Ectodermal cell (in vitro differentiated cells): Measurements from ENCODE around the gene GPR32.
"Not testable (repeated sequence)": the region's sequence is repeated elsewhere in the genome, so short reads cannot be mapped to it uniquely, and the experiment has no call there.

Experiments
- H3K27ac ChIP-seq: 2 replicates; pipeline ENCODE4 v1.7.0; 2013; ENCODE audit warnings: mild to moderate bottlenecking, low read depth, low read length; ENCODE audit not compliant: insufficient read depth, poor library complexity, severe bottlenecking
- H3K27me3 ChIP-seq: 2 replicates; pipeline ENCODE4 v1.7.0; 2013; ENCODE audit warnings: mild to moderate bottlenecking, low read length; ENCODE audit not compliant: insufficient read depth, control insufficient read depth, poor library complexity, severe bottlenecking
- H3K36me3 ChIP-seq: one replicate; pipeline ENCODE4 v1.7.0; 2013; ENCODE audit warnings: low read length; ENCODE audit not compliant: control insufficient read depth, insufficient read depth
- H3K4me1 ChIP-seq: one replicate; pipeline ENCODE4 v1.7.0; 2013; ENCODE audit warnings: low read length; ENCODE audit not compliant: control insufficient read depth, insufficient read depth
- H3K4me3 ChIP-seq: 2 replicates; pipeline ENCODE4 v1.7.0; 2013; ENCODE audit warnings: low read depth, low read length, control low read depth; ENCODE audit not compliant: insufficient read depth
- H3K9me3 ChIP-seq: 2 replicates; pipeline ENCODE4 v1.7.0; 2013; ENCODE audit warnings: mild to moderate bottlenecking, low read length, moderate library complexity; ENCODE audit not compliant: control insufficient read depth
- WGBS, 2 experiments: methylation state at CpG; one replicate each; pipeline ENCODE4 v1.1.7; 2013; ENCODE audit warnings: missing lambda C conversion rate in 2 of 2; 5-methylcytosine and 5-hydroxymethylcytosine counted together

GPR32 gene

GRCh38 chr19:50766746-50767145, 3.5 kb upstream of the GPR32 start:
- H3K36me3 ChIP-seq, H3K4me1 ChIP-seq, H3K9me3 ChIP-seq, H3K27me3 ChIP-seq, H3K27ac ChIP-seq, H3K4me3 ChIP-seq: not testable (repeated sequence)
- WGBS, 2 experiments, result 81 to 83% methylated on average over 10 of the region's 12 CpGs

DNA sequence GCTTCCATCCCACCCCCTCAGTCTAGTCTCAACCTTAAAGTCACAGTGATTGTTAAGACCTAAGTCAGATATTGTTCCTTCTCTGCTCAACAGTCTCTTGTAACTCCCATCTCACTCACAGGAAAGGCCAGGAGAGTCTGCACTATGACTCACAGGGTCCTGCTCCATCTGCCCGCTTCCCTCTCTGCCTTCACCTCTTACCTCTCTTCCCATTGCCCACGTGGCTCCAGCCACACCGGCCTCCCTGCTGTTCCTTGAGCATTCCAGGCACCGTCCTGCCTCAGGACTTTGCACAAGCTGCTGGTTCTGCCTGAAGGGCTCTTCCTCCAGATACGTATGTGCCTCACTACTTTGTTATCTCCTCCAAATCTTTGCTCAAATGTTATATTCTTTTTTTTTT, 3.0 kb upstream of the GPR32 start:
- not testable (repeated sequence) for H3K36me3 ChIP-seq, H3K9me3 ChIP-seq, H3K27me3 ChIP-seq, H3K4me1 ChIP-seq, H3K4me3 ChIP-seq, H3K27ac ChIP-seq
- WGBS, 2 experiments, result 51 to 53% methylated on average over 5 of the region's 5 CpGs

DNA sequence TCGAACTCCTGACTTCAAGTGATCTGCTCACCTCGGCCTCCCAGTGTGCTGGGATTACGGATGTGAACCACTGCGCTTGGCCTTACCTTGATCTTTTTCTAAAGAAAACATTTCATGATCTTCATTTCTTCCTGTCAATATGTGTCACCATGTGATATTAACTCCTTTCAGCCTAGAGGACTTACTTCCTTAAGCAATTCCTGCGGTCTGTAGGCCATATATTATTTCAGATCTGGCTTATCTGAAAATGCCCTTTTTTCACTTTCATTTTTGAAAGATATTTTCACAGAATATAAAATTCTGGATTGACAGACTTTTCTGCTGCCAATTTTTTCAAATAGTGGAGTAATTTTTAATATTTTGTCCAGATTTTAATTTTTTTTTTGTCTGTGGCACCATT, 2.0 kb upstream of the GPR32 start:
- Histone ChIP-seq H3K27me3 (no peaks in the 10 kb centered on the region), H3K9me3 (no peaks in the 10 kb centered on the region), H3K4me3 (no peak overlapping the region), H3K27ac (no peak overlapping the region), H3K36me3 (no peaks in the 10 kb centered on the region), H3K4me1 (no peaks in the 10 kb centered on the region)
- WGBS, 2 experiments, result 92% methylated on average over 5 of the region's 5 CpGs

- H3K4me3 ChIP-seq, result no peak overlapping the region
- H3K36me3 ChIP-seq, result no peaks in the 10 kb centered on the region
- H3K9me3 ChIP-seq, result no peaks in the 10 kb centered on the region
- no peaks in the 10 kb centered on the region for H3K4me1 ChIP-seq
- H3K27me3 ChIP-seq, result no peaks in the 10 kb centered on the region
- no peak overlapping the region for H3K27ac ChIP-seq
- WGBS, 2 experiments, result 88 to 89% methylated on average over 13 of the region's 13 CpGs
These were observed 624 bp downstream of the GPR32 start for GRCh38 chr19:50770888-50771287.

DNA sequence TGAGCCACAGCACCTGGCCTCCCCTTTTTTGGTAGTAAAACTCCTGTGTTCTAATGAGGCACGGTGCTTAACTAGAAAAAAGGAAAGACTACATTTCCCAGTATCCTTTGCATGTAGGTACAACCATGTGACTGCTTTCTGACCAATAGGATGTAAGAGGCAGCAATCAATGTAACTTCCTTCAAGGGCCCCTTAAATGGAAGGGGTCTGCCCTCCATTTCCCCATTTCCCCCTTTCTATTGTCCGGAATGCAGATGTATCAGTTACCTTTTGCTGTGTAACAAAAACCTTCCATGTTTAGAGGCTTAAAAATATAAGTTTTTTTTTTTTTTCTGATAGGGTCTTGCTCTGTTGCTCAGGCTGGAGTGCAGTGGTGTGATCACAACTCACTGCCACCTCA, 2.2 kb downstream of the GPR32 start:
- H3K36me3 ChIP-seq, result no peaks in the 10 kb centered on the region

DNA sequence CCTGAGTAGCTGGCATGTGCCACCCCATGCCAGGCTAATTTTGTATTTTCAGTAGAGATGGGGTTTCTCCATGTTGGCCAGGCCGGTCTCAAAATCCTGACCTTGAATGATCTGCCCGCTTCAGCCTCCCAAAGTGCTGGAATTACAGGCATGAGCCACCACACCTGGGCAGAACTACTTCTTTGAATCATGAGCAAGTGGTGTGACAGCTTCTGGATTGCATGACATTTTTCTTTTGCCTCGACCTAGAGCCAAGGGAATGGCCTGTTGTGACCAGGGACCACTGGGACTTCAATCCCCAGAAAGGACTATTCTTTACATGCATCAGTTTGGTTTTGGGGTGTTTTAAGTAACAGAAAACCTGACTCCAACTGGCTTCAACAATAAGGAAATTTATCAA, 2.6 kb downstream of the GPR32 start:
- 67 to 68% methylated on average over 3 of the region's 3 CpGs for WGBS, 2 experiments
- H3K36me3 ChIP-seq, H3K27me3 ChIP-seq, H3K4me1 ChIP-seq, H3K9me3 ChIP-seq, H3K4me3 ChIP-seq, H3K27ac ChIP-seq: not testable (repeated sequence)

More for the DNA sequence above, 2.2 kb downstream of the GPR32 start:
- H3K4me1 ChIP-seq, result no peaks in the 10 kb centered on the region
- 70 to 75% methylated on average over 2 of the region's 2 CpGs for WGBS, 2 experiments
- no peaks in the 10 kb centered on the region for H3K9me3 ChIP-seq
- H3K4me3 ChIP-seq, result no peak overlapping the region
- peaks cover 4% of the 10 kb centered on the region for H3K27me3 ChIP-seq
- no peak overlapping the region for H3K27ac ChIP-seq

DNA sequence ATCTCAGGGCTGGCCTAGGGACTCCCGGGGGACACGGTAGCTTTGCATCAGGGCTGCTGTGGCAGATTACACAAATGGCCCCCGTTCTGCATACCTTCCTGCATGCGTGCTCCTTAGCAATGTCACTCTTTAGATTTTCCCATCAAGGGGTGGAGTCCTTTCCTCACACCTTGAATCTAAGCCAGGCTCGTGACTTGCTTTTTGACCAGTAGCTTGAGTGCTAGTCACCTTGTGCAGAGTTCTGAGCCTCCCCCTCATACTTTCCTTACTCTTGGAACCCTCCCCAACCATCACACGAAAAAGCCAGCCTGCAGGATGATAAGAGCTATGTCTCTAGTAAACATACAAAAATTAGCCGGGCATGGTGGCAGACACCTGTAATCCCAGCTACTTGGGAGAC, 3.2 kb downstream of the GPR32 start:
- 73 to 81% methylated on average over 7 of the region's 7 CpGs for WGBS, 2 experiments
- not testable (repeated sequence) for H3K9me3 ChIP-seq, H3K36me3 ChIP-seq, H3K4me3 ChIP-seq, H3K27ac ChIP-seq, H3K4me1 ChIP-seq
- H3K27me3 ChIP-seq, result peaks cover 14% of the 10 kb centered on the region

DNA sequence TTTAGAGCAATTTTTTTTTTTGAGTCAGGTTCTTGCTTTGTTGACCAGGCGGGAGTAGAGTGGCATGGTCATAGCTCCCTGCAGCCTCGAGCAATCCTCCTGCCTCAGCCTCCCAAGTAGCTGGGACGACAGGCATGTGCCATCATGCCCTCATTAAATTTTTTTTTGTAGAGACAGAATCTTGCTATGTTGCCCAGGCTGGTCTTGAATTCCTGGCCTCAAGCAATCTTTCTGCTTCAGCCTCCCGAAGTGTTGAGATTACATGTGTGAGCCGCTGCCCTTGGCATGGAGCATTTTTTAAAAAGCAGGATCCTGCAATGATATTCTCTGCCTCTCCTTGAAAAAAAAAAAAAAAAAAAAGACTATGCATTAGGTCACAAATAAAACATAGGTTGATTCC, 5.9 kb downstream of the GPR32 start:
- Histone ChIP-seq H3K27ac (no peak overlapping the region), H3K27me3 (peaks cover 34% of the 10 kb centered on the region), H3K4me1 (no peaks in the 10 kb centered on the region), H3K9me3 (no peaks in the 10 kb centered on the region), H3K36me3 (no peaks in the 10 kb centered on the region), H3K4me3 (no peak overlapping the region)
- 73 to 81% methylated on average over 5 of the region's 5 CpGs for WGBS, 2 experiments

DNA sequence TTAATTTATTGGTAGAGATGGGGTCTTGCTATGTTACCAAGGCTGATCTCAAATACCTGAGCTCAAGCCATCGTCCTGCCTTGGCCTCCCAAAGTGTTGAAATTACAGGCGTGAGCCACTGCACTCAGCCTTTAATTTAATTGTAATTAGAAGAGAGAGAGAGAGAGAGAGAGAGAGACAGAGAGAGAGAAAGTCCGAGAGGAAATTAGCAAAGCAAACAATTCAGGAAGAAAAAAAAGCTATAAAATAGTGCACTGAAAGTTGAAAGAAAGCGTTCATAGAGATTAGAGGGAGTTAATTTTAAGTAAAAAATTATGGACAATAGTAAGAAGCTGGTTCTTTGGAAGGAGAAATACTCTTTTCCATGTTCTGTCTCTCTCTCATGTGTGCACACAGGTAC, 7.0 kb downstream of the GPR32 start:
- Histone ChIP-seq H3K4me1 (no peaks in the 10 kb centered on the region), H3K27ac (no peak overlapping the region), H3K36me3 (no peaks in the 10 kb centered on the region), H3K27me3 (peaks cover 34% of the 10 kb centered on the region), H3K9me3 (no peaks in the 10 kb centered on the region), H3K4me3 (no peak overlapping the region)
- WGBS, 2 experiments, result 56 to 63% methylated on average over 4 of the region's 4 CpGs

GRCh38 chr19:50777830-50778303, 7.6 kb downstream of the GPR32 start:
- 16 to 20% methylated on average over 30 of the region's 30 CpGs for WGBS, 2 experiments

DNA sequence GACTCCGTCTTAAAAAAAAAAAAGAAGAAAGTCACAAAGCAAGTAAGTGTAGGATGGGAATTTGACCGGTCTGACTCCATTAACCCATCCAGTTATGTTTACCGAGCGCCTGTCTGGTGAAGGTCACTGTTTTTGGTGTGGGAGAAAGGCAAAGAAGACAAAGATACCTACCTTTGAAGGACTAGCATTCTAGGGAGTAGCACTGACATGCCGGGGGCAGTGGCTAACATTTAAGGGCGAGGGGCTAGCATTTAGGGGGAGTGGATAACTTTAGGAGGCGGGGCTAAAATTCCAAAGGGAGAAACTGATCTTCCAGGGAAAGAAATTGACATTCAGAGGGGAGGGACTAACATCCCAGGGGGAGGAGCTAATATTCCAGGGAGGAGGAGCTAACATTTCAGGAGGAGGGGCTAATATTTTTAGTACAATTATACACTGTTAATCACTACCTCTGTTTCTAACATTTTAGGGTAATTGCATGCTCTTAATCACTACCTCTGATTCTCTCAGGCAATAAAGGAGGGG, 8.7 kb downstream of the GPR32 start:
- WGBS, 2 experiments, result 65 to 67% methylated on average over 7 of the region's 7 CpGs
- no peak overlapping the region for H3K27ac ChIP-seq
- H3K4me3 ChIP-seq, result no peak overlapping the region
- no peaks in the 10 kb centered on the region for H3K4me1 ChIP-seq
- no peaks in the 10 kb centered on the region for H3K36me3 ChIP-seq
- no peaks in the 10 kb centered on the region for H3K9me3 ChIP-seq
- peaks cover 34% of the 10 kb centered on the region for H3K27me3 ChIP-seq

More at GRCh38 chr19:50777830-50778303, 7.6 kb downstream of the GPR32 start:
- Histone ChIP-seq H3K4me1 (no peaks in the 10 kb centered on the region), H3K4me3 (no peak overlapping the region), H3K36me3 (no peaks in the 10 kb centered on the region), H3K9me3 (no peaks in the 10 kb centered on the region), H3K27ac (no peak overlapping the region), H3K27me3 (peaks cover 34% of the 10 kb centered on the region)
